Body of pancreas (tissue), 4 donors: Measurements from ENCODE around the gene C4A.

Experiments
- CTCF ChIP-seq, 7 experiments: fragments of 450-650 bp in 4 of 7; fragments of 200-600 bp in 3 of 7; sonication (generic) in 3 of 7; IDR thresholded peaks; one replicate each; pipeline ENCODE4 v1.5.1; 2016 to 2019; ENCODE audit warnings: antibody characterized with exemption in 7 of 7
- POLR2A ChIP-seq, 3 donors: fragments of 450-650 bp; IDR thresholded peaks; one replicate each; pipeline ENCODE4 v1.6.1; 2016; ENCODE audit warnings: antibody characterized with exemption in 3 of 3, mild to moderate bottlenecking in 2 of 3

GRCh38 chr6:32050562-32050961 is 68.7 kb downstream of the C4A start:
- TF ChIP-seq CTCF (IDR thresholded peaks at IDR 0.05) (no peak), POLR2A (IDR thresholded peaks at IDR 0.05) (no peak)
